Kidney glomerular epithelial cell (primary cell): ENCODE results near the gene RETREG3.
A peak's percentile ranks its signal among the peaks of the same experiment; 100 is the strongest.
"Not testable (repeated sequence)": the region's sequence is repeated elsewhere in the genome, so short reads cannot be mapped to it uniquely, and the experiment has no call there.

Experiments
- DNase-seq: peaks from one replicate; lab custom pipeline; 2025; lab: John Stamatoyannopoulos, UW

RETREG3 gene

GRCh38 chr17:42552736-42553135 is 56.4 kb downstream of the RETREG3 start, which contains the start of gene HSD17B1:
Gene HSD17B1, plus strand, starts transcription at chr17:42552923. Its CDS starts 11 bp downstream, at chr17:42552934.
- DNase-seq: not testable (repeated sequence)

GRCh38 chr17:42548993-42549755 is 60.0 kb downstream of the RETREG3 start:
- no peak for DNase-seq

- peak; percentile 45 for DNase-seq
Observed at GRCh38 chr17:42548070-42548837, 60.9 kb downstream of the RETREG3 start.

- DNase-seq: no peak
Observed at GRCh38 chr17:42547698-42548069, 61.5 kb downstream of the RETREG3 start.

- DNase-seq: no peak
Observed at GRCh38 chr17:42547001-42547461, 62.1 kb downstream of the RETREG3 start.

GRCh38 chr17:42545755-42546505 is 63.2 kb downstream of the RETREG3 start:
- not testable (repeated sequence) for DNase-seq

- DNase-seq: no peak
Observed at GRCh38 chr17:42544874-42545283, 64.3 kb downstream of the RETREG3 start.

- no peak for DNase-seq
Observed at GRCh38 chr17:42543190-42544079, 65.7 kb downstream of the RETREG3 start.

GRCh38 chr17:42541041-42541833 is 67.9 kb downstream of the RETREG3 start:
- no peak for DNase-seq

- not testable (repeated sequence) for DNase-seq
Observed at GRCh38 chr17:42540558-42540957, 68.6 kb downstream of the RETREG3 start.

GRCh38 chr17:42538482-42538881 is 70.7 kb downstream of the RETREG3 start:
- DNase-seq: no peak

GRCh38 chr17:42537826-42538451 is 71.2 kb downstream of the RETREG3 start:
- no peak for DNase-seq

- no peak for DNase-seq
Observed at GRCh38 chr17:42537156-42537805, 71.9 kb downstream of the RETREG3 start.

GRCh38 chr17:42536372-42537155 is 72.6 kb downstream of the RETREG3 start:
- peak; percentile 33 for DNase-seq

GRCh38 chr17:42536048-42536371 is 73.2 kb downstream of the RETREG3 start, which contains the start of gene NAGLU:
Gene NAGLU, plus strand, starts transcription at chr17:42536241. Its CDS starts 32 bp downstream, at chr17:42536273.
- DNase-seq: peak; percentile 56

- no peak for DNase-seq
Observed at GRCh38 chr17:42535155-42536047, 73.8 kb downstream of the RETREG3 start.
